GM19043 (cell line): ENCODE measurements around the gene B4GALT2.

Source experiments
- ATAC-seq: cut with Tn5 transposase; IDR thresholded peaks from one replicate; pipeline ENCODE4 v1.9.1; 2021; ENCODE audit warnings: low read depth; ENCODE audit not compliant: unreplicated experiment

Gene B4GALT2

DNA sequence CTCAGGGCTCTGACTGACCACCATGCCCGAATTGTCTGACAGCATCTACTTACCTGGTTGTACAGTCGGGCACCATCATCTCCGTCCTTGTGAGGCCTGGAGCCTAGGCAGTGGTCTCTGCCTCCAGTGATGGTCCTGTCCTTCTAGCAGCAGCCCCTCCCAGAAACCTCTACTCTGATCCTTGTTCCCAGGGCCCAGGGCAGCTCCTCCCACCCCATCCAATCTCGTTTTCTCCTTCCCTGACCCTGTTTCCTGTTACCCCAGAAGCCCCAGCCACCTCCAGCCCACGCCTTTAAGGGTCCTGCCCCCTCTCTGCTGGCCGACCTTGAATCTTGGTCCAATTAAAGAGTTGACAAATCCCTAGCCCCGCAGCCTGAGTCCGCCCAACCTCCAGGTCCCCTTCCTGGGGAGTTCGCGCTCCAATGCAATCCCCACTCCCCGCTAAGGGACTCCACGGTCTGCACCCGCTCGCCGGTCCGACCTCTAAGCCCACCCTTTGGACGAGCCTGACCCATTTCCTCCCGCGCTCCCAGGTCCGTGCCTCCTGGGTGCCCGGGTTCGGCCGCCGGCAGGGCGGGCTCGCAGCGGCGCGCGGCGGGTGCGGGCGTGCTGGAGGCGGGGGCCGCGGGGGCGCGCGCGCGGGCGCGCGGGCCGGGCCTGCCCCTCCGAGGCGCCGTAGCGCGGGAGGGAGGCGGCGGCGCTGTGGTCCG is at the start of gene B4GALT2:
Gene B4GALT2, plus strand, starts transcription at position 660 of the 710 bp plus-strand sequence. CDS start 1,951 bp downstream, outside the sequence.
- ATAC-seq: no peak

GRCh38 chr1:43930168-43930948 is 48.7 kb upstream of the B4GALT2 start:
- no peak for ATAC-seq

DNA sequence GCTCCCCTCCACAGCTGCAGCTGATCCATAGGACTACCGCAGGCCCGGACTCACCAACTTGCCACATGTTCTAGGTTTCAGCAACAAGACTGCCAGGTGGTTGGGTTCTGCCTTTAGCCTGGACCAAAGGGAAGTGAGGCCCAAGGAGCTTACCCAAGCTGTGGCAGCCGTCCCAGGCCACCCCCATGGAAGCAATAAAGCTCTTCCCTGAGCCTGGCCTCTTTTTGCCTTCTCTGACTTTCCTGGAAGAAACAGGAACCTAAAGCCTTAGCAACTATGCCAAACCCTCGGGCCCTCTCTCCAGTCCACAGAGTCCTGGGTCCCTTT is 48.1 kb upstream of the B4GALT2 start:
- no peak for ATAC-seq

GRCh38 chr1:43931711-43932660 is 47.0 kb upstream of the B4GALT2 start:
- ATAC-seq: no peak

GRCh38 chr1:43932786-43933385 is 46.1 kb upstream of the B4GALT2 start:
- no peak for ATAC-seq

DNA sequence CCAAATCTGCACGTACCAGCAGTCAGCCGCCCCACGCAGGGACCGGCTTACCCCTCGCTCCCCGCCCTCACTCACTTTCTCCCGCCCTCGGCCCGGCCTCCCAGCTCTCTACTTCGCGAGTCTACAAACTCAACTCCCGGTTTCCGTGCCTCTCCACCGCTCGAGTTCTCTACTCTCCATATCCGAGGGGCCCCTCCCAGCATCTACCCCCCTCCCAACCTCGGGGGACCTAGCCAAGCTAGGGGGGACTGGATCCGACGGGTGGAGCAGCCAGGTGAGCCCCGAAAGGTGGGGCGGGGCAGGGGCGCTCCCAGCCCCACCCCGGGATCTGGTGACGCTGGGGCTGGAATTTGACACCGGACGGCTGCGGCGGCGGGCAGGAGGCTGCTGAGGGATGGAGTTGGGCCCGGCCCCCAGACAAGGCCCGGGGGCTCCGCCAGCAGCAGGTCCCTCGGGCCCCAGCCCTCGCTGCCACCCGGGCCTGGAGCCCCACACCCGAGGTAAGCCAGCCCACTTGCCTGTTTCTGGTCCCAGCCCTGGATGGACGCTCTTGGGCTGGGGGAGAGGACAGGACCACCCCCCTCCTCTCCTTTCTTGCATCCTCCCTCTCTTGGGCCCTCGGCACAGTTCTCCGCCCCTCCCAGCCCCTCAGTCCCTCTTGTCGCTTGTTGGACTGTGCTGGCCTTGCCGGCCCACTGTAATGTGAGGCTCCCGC is 45.5 kb upstream of the B4GALT2 start, which contains the start of gene ARTN:
Gene ARTN, plus strand, starts transcription at position 416 of the 715 bp plus-strand sequence. CDS start 1,856 bp downstream, outside the sequence.
- ATAC-seq: no peak

GRCh38 chr1:43934101-43934985 is 44.7 kb upstream of the B4GALT2 start:
- ATAC-seq: no peak

GRCh38 chr1:43934986-43935324 is 44.1 kb upstream of the B4GALT2 start:
- ATAC-seq: no peak

DNA sequence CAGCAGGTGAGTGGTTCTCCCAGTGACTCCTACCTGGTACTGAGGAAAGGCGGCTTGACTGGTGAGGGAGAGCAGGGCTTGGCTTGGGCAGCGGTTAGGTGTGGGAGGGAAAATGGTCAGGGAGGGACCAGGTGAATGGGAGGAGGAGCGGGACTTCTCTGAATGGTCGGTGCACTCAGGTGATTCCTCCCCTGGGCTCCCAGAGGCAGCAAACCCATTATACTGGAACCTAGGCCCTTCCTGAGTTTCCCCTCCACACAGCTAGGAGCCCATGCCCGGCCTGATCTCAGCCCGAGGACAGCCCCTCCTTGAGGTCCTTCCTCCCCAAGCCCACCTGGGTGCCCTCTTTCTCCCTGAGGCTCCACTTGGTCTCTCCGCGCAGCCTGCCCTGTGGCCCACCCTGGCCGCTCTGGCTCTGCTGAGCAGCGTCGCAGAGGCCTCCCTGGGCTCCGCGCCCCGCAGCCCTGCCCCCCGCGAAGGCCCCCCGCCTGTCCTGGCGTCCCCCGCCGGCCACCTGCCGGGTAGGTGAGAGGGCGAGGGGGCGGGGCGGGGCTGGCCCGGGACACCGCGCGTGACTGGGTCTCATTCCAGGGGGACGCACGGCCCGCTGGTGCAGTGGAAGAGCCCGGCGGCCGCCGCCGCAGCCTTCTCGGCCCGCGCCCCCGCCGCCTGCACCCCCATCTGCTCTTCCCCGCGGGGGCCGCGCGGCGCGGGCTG is 43.1 kb upstream of the B4GALT2 start:
- ATAC-seq: no peak

GRCh38 chr1:43936431-43937151 is 42.4 kb upstream of the B4GALT2 start:
- no peak for ATAC-seq

DNA sequence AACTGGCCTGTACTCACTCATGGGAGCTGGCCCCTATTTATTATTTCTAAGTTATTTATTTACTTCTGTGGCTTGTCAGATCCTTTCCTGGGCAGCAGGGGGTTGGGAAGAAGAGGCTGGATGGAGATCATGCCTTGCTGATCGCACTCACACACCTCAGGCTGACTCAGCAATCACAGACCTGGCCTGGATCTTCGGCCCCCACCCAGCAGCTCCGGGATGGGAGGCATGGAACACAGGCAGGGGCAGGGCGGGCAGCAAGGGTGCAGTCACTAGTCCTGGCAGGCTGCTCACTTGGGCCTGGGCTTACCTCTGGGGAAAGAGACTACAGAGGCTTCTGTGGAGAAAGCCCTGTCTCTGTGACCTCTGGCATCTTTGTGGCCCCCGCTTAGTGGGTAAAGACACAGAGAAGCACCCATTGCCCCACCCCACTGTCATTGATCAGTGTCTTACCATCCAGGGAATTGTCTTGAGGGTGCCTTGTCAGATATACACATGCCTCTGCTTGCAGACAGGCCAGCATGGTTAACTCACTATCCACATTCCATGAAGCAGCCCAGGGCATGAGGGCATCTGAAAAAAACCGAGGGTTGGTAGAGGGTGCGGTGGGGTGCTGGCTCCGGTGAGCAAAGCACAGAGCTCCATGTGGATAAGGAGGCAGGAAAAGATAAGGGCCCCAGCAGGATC is 41.7 kb upstream of the B4GALT2 start:
- ATAC-seq: no peak

GRCh38 chr1:43938383-43938782 is 40.6 kb upstream of the B4GALT2 start:
- no peak for ATAC-seq

DNA sequence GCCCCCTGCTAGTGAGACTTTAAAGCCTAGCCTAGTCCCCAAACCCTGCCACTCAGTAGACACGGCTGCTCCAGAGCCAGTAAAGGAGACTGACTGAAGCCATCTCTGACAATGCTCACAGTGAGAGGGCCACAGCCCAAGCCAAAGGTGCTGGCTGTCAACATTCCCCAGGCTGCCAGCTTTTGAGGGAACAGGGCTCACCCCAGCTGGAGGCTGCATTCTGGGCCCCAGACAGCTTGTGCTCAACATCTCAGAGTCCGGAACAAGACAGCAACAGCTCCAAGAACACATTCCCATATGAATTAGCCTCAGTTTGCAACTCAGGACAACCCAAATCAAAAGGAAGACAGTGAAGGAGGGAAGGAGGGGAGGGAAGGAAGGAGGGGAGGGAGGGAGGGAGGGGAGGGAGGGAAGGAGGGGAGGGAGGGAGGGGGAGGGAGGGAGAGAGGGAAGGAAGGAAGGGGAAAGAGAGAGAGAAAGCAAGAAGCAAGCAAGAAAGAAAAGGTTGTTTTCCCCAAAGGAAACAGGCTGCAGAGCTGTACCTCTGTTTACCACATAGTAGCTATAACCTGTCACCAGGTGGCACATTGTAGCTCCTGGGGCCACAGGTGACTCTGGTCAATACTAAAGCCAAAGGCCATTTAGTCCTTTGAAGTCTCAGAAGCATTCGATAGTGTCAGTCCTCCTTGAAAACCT is 40.0 kb upstream of the B4GALT2 start:
- ATAC-seq: no peak

GRCh38 chr1:43942411-43942810 is 36.6 kb upstream of the B4GALT2 start:
- ATAC-seq: no peak

GRCh38 chr1:43944860-43945259 is 34.1 kb upstream of the B4GALT2 start:
- no peak for ATAC-seq

- no peak for ATAC-seq
These were observed 33.3 kb upstream of the B4GALT2 start for GRCh38 chr1:43945674-43946235.
